WI38 (cell line): Measurements from ENCODE around the gene TNC.

Source experiments
- H3K4me3 ChIP-seq: 2 replicates; pipeline ENCODE4 v1.5.1; 2011; ENCODE audit warnings: low read depth, mild to moderate bottlenecking, control low read depth, low read length
- CTCF ChIP-seq: IDR thresholded peaks from 2 replicates; pipeline ENCODE4 v1.5.1; 2012; ENCODE audit warnings: low read depth, mild to moderate bottlenecking, control low read depth, low read length

TNC gene

GRCh38 chr9:115144706-115145105 is 26.7 kb upstream of the TNC start:
- H3K4me3 ChIP-seq: no peak overlapping the region
- TF ChIP-seq CTCF: no peak

- no peak overlapping the region for H3K4me3 ChIP-seq
- TF ChIP-seq CTCF: no peak
These were observed 25.7 kb upstream of the TNC start for GRCh38 chr9:115143689-115144088.

GRCh38 chr9:115142517-115143270 is 24.7 kb upstream of the TNC start:
- no peak overlapping the region for H3K4me3 ChIP-seq
- TF ChIP-seq CTCF: no peak

GRCh38 chr9:115142090-115142489 is 24.1 kb upstream of the TNC start:
- no peak for TF ChIP-seq CTCF
- no peak overlapping the region for H3K4me3 ChIP-seq

GRCh38 chr9:115141612-115142011 is 23.7 kb upstream of the TNC start:
- no peak for TF ChIP-seq CTCF
- no peak overlapping the region for H3K4me3 ChIP-seq

- no peak for TF ChIP-seq CTCF
- no peak overlapping the region for H3K4me3 ChIP-seq
These were observed 20.2 kb upstream of the TNC start for GRCh38 chr9:115138151-115138550.

GRCh38 chr9:115137526-115137925 is 19.6 kb upstream of the TNC start:
- TF ChIP-seq CTCF: no peak
- no peak overlapping the region for H3K4me3 ChIP-seq
